Islet precursor cell (in vitro differentiated cells): Measurements from ENCODE around the gene EPHB3.

Experiments used
- DNase-seq: peaks from one replicate; pipeline ENCODE4 v3.0.0-alpha.2; 2018

Gene EPHB3

GRCh38 chr3:184629555-184630160 is 68.1 kb downstream of the EPHB3 start:
- no peak for DNase-seq

DNA sequence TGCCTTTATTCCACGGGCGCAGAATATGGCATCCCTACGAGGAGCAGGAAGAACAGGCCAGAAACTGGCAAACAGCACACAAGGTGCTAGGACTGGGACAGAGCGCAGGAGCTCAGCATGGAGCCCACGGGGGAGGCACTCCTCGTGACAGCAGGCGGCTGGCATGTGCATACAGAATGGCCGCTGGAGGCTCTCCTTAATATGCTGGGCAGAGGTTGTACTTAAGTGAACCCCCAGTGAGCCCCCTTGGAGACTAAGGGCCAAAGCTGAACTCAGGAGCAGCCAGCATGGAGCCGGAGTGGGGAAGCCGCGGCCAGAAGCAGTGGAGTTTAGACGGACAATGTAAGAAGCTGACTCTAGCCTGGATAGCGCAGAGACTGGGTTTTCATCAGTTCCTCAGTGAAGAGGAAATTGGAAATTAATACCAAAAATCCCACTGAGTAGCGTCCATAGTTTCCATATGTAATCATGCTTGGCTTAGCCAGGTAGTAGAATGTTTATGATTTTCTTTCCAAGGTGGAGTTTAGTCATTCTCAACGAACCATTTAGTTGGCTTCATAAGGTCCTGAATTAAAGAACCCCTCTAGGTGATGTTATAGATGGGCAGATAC is 69.4 kb downstream of the EPHB3 start:
- DNase-seq, result no peak

- no peak for DNase-seq
Measured at GRCh38 chr3:184631472-184631861, 69.9 kb downstream of the EPHB3 start.
